Coronary artery (tissue), 2 donors: ENCODE measurements around the gene FZR1.
A peak's percentile ranks its signal among the peaks of the same experiment; 100 is the strongest.

Experiments
- DNase-seq: peaks from one replicate; pipeline ENCODE4 v3.0.0-alpha.2; 2017; ENCODE audit warnings: low spot score
- H3K27ac ChIP-seq, 2 donors: fragments of 200-600 bp; sonication (generic); one replicate each; pipeline ENCODE4 v1.5.1; 2016 to 2019
- H3K4me3 ChIP-seq: fragments of 200-600 bp; sonication (generic); 2 replicates; pipeline ENCODE4 v1.5.1; 2016; ENCODE audit warnings: mild to moderate bottlenecking, moderate library complexity
- CTCF ChIP-seq: fragments of 200-600 bp; sonication (generic); IDR thresholded peaks from one replicate; pipeline ENCODE4 v1.5.1; 2019; ENCODE audit warnings: antibody characterized with exemption

The FZR1 gene

GRCh38 chr19:3505598-3506383 is at the start of gene FZR1:
TSS of gene FZR1 (plus strand) at chr19:3506311. CDS start at chr19:3522990, 16,679 bp downstream.
- DNase-seq: peak; percentile 100
- no peak for TF ChIP-seq CTCF
- Histone ChIP-seq H3K27ac (peak within 1 kb of the TSS; percentile 84 to 90), H3K4me3 (peak within 1 kb of the TSS; percentile 95)

- H3K4me3 ChIP-seq: peak overlapping the region; percentile 54
- H3K27ac ChIP-seq: peak overlapping the region; percentile 94 to 100
- no peak for TF ChIP-seq CTCF
- DNase-seq: no peak
These were observed 49.1 kb upstream of the FZR1 start for GRCh38 chr19:3456925-3457527.

GRCh38 chr19:3457528-3458228 is 48.4 kb upstream of the FZR1 start:
- H3K4me3 ChIP-seq: peak overlapping the region; percentile 54

GRCh38 chr19:3458229-3459088 is 47.7 kb upstream of the FZR1 start:
- peak overlapping the region; percentile 54 for H3K4me3 ChIP-seq
- no peak for TF ChIP-seq CTCF
- H3K27ac ChIP-seq: peak overlapping the region; percentile 94 to 100
- no peak for DNase-seq

More at GRCh38 chr19:3457528-3458228, 48.4 kb upstream of the FZR1 start:
- no peak for TF ChIP-seq CTCF
- DNase-seq: no peak
- H3K27ac ChIP-seq: peak overlapping the region; percentile 94 to 100

- DNase-seq: peak; percentile 97
- TF ChIP-seq CTCF: no peak
- H3K4me3 ChIP-seq: peak overlapping the region; percentile 54
- H3K27ac ChIP-seq: peak overlapping the region; percentile 94 to 100
These were observed 46.8 kb upstream of the FZR1 start for GRCh38 chr19:3459089-3459881.
